ENCODE data around the gene ZNF672. TPM values are rescaled to one million over a fixed set of nuclear protein-coding genes. Genes with fewer than 3 reads are reported as not detected.

Gene ZNF672
- total RNA-seq, 1 experiment from 2014 or later = 35.8 TPM

GRCh38 chr1:248818505-248819374, 19.3 kb upstream of the ZNF672 start:
- Mint-ChIP-seq H3K27me3 (ENCODE audit: insufficient read depth, unreplicated experiment) (no peaks in the 10 kb centered on the region), H3K27ac (ENCODE audit: low read depth, unreplicated experiment) (peak overlapping the region; percentile 57), H3K4me1 (ENCODE audit: insufficient read depth, unreplicated experiment) (peaks cover 35% of the 10 kb centered on the region), H3K9me3 (ENCODE audit: unreplicated experiment) (no peaks in the 10 kb centered on the region), H3K36me3 (ENCODE audit: insufficient read depth, unreplicated experiment) (peaks cover 83% of the 10 kb centered on the region), H3K4me3 (ENCODE audit: unreplicated experiment) (no peak overlapping the region)
- BruUV-seq (replicated peaks) = no TSS peak
- DNase-seq (ENCODE audit: unreplicated experiment) = no peak
- ChIA-PET CTCF (interaction anchor here (0.5 to 5.1 kb wide), 6 partner anchors 12 to 574 kb away, joined by 3 to 40 read pairs (median 3); no protein-coding TSS in a partner anchor), POLR2A (interaction anchor here (1.2 kb wide), 2 partner anchors 10 to 19 kb away, joined by 3 to 4 read pairs; partner anchors contain the start of gene ZNF672)
- TF ChIP-seq CTCF (IDR thresholded peaks at IDR 0.05; ENCODE audit: unreplicated experiment) = no peak
- intact Hi-C loops (cut with micrococcal nuclease) = no loop called here

GRCh38 chr1:248820041-248820585, 17.9 kb upstream of the ZNF672 start:
- CTCF ChIA-PET = interaction anchor here (0.6 to 5.1 kb wide), 5 partner anchors 8 to 193 kb away, joined by 3 to 40 read pairs (median 4); no protein-coding TSS in a partner anchor
- peak overlapping the region; percentile 16 for H3K27ac Mint-ChIP-seq (ENCODE audit: low read depth, unreplicated experiment)
- H3K36me3 Mint-ChIP-seq (ENCODE audit: insufficient read depth, unreplicated experiment) = peaks cover 82% of the 10 kb centered on the region
- intact Hi-C loops (cut with micrococcal nuclease) = no loop called here
- H3K9me3 Mint-ChIP-seq (ENCODE audit: unreplicated experiment) = no peaks in the 10 kb centered on the region
- BruUV-seq (replicated peaks) = no TSS peak
- peaks cover 48% of the 10 kb centered on the region for H3K4me1 Mint-ChIP-seq (ENCODE audit: insufficient read depth, unreplicated experiment)
- no peaks in the 10 kb centered on the region for H3K27me3 Mint-ChIP-seq (ENCODE audit: insufficient read depth, unreplicated experiment)
- H3K4me3 Mint-ChIP-seq (ENCODE audit: unreplicated experiment) = no peak overlapping the region
- no peak for TF ChIP-seq CTCF (IDR thresholded peaks at IDR 0.05; ENCODE audit: unreplicated experiment)
- POLR2A ChIA-PET = interaction anchor here (0.6 to 1.2 kb wide), 5 partner anchors 8 to 717 kb away, joined by 3 to 5 read pairs (median 5); partner anchors contain the start of gene ZNF672
- DNase-seq (ENCODE audit: unreplicated experiment) = no peak

DNA sequence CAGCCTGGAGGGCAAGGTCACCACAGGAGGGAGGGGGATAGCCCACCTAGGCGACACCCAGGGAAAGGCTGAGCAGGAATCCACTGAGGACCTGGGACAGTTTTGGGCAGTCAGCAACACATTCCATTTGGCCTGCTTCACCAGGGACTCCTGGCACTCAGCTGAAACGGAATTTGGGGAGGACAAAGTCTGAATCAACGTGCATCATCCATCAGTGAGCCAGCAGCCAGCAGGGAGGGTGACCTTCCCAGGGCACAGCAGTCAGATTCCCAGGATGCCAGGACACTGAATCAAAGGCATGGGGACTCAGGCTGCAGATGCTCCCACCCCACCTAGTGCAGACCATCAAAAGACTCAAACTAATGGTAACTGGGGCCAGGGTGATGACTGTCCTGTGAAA, 16.9 kb upstream of the ZNF672 start:
- intact Hi-C loops (cut with micrococcal nuclease) = loop anchor here (1.0 kb wide), 1 partner anchor 199 kb away; no protein-coding TSS in a partner anchor
- DNase-seq (ENCODE audit: unreplicated experiment) = peak; percentile 41
- Mint-ChIP-seq H3K27ac (ENCODE audit: low read depth, unreplicated experiment) (peak overlapping the region; percentile 16), H3K4me3 (ENCODE audit: unreplicated experiment) (no peak overlapping the region), H3K36me3 (ENCODE audit: insufficient read depth, unreplicated experiment) (peaks cover 77% of the 10 kb centered on the region), H3K27me3 (ENCODE audit: insufficient read depth, unreplicated experiment) (no peaks in the 10 kb centered on the region), H3K9me3 (ENCODE audit: unreplicated experiment) (no peaks in the 10 kb centered on the region), H3K4me1 (ENCODE audit: insufficient read depth, unreplicated experiment) (peaks cover 53% of the 10 kb centered on the region)
- BruUV-seq (replicated peaks) = no TSS peak
- ChIA-PET POLR2A (interaction anchor here (1.2 to 1.7 kb wide), 2 partner anchors 9 to 18 kb away, joined by 4 to 5 read pairs; no protein-coding TSS in a partner anchor), CTCF (interaction anchor here (0.6 to 5.1 kb wide), 7 partner anchors 9 to 196 kb away, joined by 3 to 40 read pairs (median 3); partner anchors contain the start of gene ZNF692)
- no peak for TF ChIP-seq CTCF (IDR thresholded peaks at IDR 0.05; ENCODE audit: unreplicated experiment)

DNA sequence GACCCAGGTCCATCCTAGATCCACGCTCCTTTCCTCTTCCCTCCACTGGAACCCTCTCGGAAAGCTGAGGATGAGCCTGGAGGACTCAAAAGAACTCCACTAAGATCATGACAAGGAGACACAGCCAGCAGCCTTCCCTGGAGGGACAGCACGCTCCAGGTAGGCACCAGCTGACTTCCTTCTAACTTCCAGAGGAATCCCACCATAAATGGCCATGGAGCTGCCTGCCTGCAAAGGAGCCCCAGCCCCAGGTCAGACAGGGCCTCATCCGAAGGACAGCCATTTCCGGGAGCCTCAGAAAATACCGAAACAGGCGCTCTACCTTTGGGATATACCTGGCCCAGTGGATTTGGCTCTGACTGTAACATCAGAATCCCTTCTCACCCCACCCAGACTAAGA, 16.4 kb upstream of the ZNF672 start:
- CTCF ChIA-PET = interaction anchor here (0.6 to 5.1 kb wide), 9 partner anchors 8 to 199 kb away, joined by 3 to 40 read pairs (median 3); partner anchors contain the start of gene ZNF692
- no peak for TF ChIP-seq CTCF (IDR thresholded peaks at IDR 0.05; ENCODE audit: unreplicated experiment)
- no peak for DNase-seq (ENCODE audit: unreplicated experiment)
- POLR2A ChIA-PET = interaction anchor here (1.2 to 1.7 kb wide), 2 partner anchors 11 to 18 kb away, joined by 4 read pairs; no protein-coding TSS in a partner anchor
- Mint-ChIP-seq H3K4me1 (ENCODE audit: insufficient read depth, unreplicated experiment) (peaks cover 55% of the 10 kb centered on the region), H3K4me3 (ENCODE audit: unreplicated experiment) (no peak overlapping the region), H3K27me3 (ENCODE audit: insufficient read depth, unreplicated experiment) (no peaks in the 10 kb centered on the region), H3K36me3 (ENCODE audit: insufficient read depth, unreplicated experiment) (peaks cover 72% of the 10 kb centered on the region), H3K9me3 (ENCODE audit: unreplicated experiment) (no peaks in the 10 kb centered on the region), H3K27ac (ENCODE audit: low read depth, unreplicated experiment) (no peak overlapping the region)
- intact Hi-C loops (cut with micrococcal nuclease) = loop anchor here (1.0 kb wide), 1 partner anchor 199 kb away; no protein-coding TSS in a partner anchor
- no TSS peak for BruUV-seq (replicated peaks)

All from MCF 10A (cell line).